RPMI7951 (cell line): ENCODE measurements around the gene CYP51A1. TPM values are rescaled to one million over a fixed set of nuclear protein-coding genes. Genes with fewer than 3 reads are reported as not detected.
A peak's percentile ranks its signal among the peaks of the same experiment; 100 is the strongest.
"Not testable (repeated sequence)": the region's sequence is repeated elsewhere in the genome, so short reads cannot be mapped to it uniquely, and the experiment has no call there.

Experiments
- DNase-seq: peaks from one replicate; pipeline ENCODE4 v3.0.0-alpha.2; 2012; ENCODE audit warnings: low read depth
- total RNA-seq: library from RNA; depleted of rRNA; stranded (reverse); fragments of >200 nt; shearing (Covaris generic); gene quantifications from 2 replicates; pipeline ENCODE4 v1.2.3, GENCODE V29; 2014

CYP51A1 gene
- total RNA-seq, 1 experiment from 2014 or later, result 78.3 TPM

- DNase-seq, result no peak
These were observed 3.2 kb downstream of the CYP51A1 start for GRCh38 chr7:92131093-92131492.

DNA sequence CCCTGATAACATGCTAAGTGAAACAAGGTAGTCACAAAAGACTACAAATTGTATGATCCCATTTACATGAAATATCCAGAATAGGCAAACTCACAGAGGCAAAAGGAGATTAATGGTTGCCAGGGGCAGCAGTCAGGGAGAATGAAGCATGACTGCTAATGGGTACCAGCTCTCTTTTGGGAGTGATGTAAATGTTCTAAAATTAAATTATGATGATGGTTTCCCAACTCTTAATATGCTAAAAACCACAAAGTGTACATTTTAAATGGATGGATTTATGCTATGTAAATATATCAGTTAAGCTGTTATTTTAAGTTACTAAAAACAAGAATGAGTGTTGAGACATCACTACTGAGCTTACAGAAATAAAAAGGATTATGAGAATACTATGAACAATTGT, 12.6 kb downstream of the CYP51A1 start:
- DNase-seq, result no peak

DNA sequence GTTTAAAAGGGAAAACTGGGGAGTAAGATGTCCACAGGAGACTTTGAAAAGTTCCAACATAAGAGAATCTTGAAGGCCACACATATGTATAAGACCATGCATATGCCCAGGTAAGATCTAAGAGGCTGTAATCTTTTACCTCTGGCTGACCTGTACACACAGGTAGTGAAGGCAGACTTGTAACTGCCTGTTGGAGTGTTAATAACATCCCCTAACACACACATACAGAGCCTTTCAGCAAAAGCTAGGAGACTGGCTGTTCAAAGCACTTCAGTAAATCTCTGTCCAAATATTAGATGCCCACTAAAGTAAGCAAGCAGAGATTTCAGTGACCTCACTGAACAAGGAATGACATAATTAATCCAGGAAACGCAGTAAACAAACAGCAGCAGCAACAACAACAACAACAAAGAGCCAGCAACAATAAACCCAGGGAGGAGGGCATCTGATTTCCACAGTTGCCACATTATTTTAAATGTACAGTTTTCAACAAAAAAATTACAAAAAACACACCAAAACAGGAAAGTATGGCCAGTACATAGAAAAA, 15.0 kb downstream of the CYP51A1 start:
- DNase-seq, result no peak

DNA sequence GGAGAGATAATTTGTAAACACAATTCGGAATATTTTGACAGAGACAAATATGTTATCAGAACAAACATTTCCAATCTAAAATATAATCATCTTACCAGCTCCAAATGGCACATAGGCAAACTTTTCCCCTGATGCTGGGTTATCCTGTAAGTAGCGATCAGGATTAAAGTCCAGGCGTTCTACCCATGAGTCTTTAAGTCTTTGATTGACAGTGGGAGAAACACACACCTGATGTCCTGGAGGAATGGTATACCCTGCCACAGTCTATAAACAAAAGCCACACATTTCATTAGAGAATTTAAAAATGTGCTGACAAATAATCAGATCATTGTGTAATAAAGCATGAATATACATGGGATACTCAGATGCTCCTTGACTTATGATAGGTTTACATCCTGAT, 17.3 kb downstream of the CYP51A1 start:
- no peak for DNase-seq

- no peak for DNase-seq
These were observed 18.5 kb downstream of the CYP51A1 start for GRCh38 chr7:92115821-92116220.

GRCh38 chr7:92110857-92111256, 23.4 kb downstream of the CYP51A1 start:
- DNase-seq, result no peak

GRCh38 chr7:92108821-92109220, 25.5 kb downstream of the CYP51A1 start:
- no peak for DNase-seq

DNA sequence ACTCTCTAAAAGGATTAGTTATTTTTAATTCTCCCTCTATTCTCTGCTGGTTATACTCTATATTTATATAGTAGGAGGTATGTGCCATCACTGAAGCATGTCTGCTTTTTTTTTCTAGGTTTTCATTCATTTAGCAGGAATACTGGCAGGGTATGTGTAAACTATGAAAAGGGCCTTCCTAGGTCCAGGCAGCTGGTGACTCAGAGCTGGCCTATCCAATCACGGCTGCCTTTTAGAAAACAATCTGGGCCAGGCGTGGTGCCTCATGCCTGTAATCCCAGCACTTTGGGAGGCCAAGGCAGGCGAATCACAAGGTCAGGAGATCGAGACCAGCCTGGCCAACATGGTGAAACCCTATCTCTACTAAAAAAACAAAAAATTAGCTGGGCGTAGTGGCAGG, 31.4 kb downstream of the CYP51A1 start:
- DNase-seq, result peak; percentile 4

- no peak for DNase-seq
These were observed 33.7 kb downstream of the CYP51A1 start for GRCh38 chr7:92100534-92100933.

- DNase-seq, result no peak
These were observed 38.9 kb downstream of the CYP51A1 start for GRCh38 chr7:92095380-92095779.

- no peak for DNase-seq
These were observed 42.1 kb downstream of the CYP51A1 start for GRCh38 chr7:92092210-92092609.

DNA sequence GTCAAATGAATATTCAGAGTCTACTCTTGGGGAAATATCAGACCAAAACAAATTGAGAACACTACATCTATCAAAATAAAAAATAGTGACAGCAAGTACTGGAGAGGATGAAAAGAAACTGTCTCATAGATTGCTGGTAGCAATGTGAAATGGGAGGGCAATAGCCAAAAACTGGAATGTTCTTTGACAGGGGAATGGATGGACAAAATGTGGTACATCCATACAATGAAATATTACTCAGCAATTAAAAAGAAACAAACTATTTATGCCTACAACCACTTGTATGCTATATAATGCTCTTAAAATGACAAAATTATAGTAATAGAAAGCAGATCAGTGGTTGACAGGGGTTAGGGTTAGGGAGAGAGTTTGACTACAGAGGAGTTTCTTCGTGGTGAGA, 46.0 kb downstream of the CYP51A1 start:
- DNase-seq, result no peak

GRCh38 chr7:92083922-92084321, 50.4 kb downstream of the CYP51A1 start:
- DNase-seq, result not testable (repeated sequence)

DNA sequence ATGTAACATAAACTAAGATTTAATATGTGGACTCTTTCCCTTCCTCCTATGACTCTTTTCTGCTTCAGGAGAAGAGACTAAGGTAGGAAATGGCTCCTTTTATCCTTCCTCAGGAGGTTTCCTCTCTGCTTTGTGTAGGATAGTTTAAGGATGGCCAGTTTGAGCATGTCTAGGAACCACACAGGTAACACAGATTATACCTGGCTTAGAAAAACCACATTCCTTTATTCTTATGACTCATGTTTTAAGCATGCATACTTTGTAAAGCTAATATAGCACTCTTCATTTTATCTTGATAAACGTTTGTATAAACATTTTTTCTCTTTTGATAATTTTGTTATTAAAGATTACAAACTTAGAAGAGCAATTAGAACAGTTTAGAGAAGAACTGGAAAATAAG, 57.8 kb downstream of the CYP51A1 start:
- no peak for DNase-seq

DNA sequence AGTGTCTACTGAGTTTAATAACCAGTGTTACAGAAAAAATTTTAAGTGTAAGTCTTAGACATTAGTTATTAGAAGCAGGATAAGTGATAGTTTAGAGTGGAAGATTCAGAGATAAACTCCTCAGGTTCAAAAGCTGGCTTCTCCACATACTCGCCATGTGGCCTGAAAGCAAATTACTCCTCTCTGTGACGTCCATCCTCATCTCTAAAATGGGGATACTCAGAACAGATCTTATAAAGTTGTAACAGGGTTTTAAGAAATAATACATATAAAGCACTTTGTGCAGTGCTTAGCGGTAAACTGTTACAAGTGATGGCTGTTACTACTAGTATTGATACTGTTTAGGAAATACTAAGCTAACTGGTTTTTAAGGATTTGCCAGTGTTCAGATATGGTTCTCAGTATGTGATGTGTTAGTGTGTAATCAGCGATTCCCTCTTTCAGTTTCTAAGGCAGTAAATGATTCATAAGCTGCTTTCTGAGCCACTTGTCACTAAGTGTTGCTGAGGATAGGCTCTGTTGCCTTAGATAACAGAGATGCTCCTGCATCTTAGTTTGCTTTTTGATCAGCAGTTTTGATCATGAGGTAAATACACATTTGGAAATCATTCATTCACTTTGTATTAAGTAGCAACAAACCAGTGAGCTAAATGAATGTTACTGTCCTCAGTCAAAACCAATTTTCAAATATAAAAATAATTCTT, 58.7 kb downstream of the CYP51A1 start:
- DNase-seq, result no peak

- DNase-seq, result no peak
These were observed 61.6 kb downstream of the CYP51A1 start for GRCh38 chr7:92072708-92073107.

DNA sequence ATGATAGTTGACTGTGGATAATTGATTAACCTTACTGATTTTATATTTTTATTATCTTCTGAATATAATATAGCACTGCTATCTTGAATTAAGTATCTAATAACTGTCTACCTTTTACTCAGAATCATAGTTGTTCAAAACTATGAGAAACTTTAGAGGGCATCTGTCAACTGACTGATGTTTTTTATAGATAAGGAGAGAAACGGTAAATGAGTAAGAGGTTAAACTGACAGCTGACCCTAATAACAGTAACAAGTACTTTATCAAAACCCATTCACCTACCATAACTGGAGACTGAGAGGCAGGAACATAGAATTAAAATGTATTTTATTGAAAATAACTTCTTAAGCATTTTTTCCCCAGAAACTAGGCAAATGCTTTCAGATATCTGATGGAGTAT, 62.2 kb downstream of the CYP51A1 start:
- no peak for DNase-seq

DNA sequence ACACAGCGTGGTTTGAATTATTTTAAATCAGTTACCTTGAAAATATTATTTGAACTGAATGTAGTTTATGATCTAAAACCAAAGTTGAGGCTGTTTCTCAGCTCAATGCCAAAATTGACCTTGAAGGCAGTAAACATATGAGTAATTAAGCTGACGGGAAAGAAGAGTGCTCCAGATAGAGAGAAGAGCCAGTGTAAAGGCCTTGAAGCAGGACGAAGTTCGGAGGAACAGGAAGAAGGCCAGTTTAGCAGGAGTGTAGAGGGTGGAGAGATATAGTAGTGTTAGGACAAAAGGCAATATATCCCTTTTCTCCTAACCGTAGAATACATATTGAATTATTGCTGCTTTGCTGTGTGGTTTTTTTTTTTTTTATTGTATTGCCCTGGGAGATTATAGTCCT, 63.2 kb downstream of the CYP51A1 start:
- DNase-seq, result no peak

GRCh38 chr7:92064438-92065029, 69.7 kb downstream of the CYP51A1 start:
- no peak for DNase-seq
